HCEC 1CT (cell line): ENCODE data around the gene DCDC2C.

Source experiments
- DNase-seq: peaks from one replicate; pipeline ENCODE4 v3.0.0-alpha.2; 2017

The DCDC2C gene

DNA sequence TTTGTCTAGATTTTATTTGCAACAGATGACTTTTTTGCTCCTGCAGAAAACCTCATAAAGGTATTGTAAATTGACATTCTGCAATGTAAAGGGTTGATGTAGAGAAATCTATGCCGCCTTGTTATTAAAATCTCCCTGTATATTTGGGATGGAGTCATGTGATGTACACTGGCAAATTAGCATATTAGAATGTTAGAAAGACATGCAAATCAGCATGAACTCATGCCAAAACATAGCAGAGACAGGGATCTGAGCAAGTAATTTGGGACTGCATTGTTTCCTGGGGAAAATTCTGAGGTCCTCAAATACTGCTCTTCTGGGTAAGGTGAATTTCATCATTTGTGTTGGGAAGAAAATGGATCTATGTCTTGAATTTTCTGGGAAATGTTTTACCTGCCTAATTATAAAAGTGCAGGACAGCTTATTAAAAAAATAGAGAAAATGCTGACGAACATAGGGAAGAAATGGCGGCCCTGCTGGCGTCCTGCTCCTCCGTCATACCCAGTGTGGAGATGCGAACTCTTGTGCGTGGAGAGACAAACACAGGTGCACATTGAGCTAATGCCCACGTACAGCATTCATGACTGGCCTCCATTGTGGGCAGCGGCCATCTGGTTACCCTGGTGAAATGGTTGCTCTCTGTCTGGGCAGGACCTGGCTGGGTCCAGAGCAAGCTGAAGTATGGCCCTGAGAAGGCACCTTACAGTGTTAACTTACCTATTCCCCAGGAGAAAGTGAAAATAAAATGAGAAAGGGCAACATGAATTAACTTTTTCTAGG, 29.1 kb upstream of the DCDC2C start:
- DNase-seq, result no peak

- no peak for DNase-seq
Measured at GRCh38 chr2:3675687-3676086, 27.7 kb upstream of the DCDC2C start.

GRCh38 chr2:3677436-3677835, 25.9 kb upstream of the DCDC2C start:
- DNase-seq, result no peak

DNA sequence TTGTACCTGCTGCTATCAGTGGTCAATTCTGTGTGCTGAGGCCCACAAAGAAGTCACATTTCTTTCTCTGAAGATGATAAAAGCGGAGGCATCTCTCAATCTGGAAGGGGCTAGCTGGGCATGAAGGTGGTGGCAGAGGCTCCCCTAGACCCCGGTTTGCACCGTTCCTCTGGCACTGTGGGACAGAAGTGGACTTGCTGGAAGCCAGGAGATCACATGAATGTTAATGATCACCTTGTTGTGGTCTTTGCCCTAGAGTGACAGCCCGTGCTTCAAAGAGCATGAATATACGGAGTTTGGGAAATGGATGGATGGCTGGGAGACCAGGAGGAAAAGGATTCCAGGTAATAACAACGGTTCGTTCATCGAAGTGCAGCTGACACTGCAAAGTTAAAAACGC, 25.2 kb upstream of the DCDC2C start:
- DNase-seq, result no peak

GRCh38 chr2:3679180-3679579, 24.2 kb upstream of the DCDC2C start:
- DNase-seq, result no peak

GRCh38 chr2:3679616-3680393, 23.6 kb upstream of the DCDC2C start:
- DNase-seq, result no peak

DNA sequence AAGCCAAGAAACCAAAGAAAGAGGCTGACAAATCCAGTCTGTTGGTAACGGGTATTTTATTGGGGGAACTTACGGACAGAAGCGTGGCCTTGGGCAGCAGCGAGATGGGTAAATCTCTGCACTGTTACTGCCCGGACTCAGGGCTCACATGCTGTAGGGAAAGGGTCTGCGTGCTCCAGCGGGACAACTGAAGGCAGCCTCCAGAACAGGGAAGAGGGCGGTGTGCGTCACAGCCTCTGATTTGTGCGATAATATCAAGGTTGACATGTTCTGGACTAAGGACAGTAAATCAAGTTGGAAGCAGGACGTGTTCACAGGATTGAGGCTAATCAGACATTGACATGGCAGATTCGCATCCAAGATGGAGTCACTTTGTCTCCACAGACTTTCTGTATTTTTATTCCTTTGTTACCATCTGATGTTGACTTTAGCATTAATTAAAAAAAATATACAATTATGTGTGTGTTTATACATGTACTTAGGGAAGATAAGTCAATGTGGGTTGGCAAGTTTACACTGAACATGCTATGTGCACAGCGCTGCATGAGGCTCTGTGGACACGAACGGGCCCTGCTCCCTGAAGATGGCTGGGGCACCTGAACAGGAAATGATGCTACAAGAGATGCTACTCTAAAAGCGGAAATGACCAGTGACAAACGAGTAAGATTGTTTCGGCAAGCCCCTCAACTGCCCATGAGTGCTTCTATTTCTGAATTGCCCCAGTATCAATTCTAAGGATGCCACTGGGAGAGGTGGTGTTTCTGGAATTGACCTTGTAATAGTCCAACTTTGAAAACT, 22.6 kb upstream of the DCDC2C start:
- no peak for DNase-seq

DNA sequence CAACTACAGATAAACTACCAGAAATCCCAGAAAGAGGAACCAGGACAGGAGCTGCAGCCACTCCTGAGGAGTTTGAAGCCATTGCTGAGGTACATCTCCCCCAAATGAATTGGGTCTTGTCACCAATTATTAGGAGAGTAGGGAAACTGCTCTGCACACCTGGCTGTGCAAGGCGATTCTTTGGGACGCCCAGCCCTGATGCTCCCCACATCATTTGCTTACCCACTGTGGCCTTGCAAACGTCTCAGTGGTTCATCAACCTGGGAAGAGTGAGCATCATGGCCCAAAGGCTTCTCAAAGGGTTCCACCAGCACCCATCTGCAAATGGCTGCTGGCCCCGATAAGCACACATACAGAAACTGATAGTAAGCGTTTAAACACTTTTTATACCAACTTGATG, 21.8 kb upstream of the DCDC2C start:
- no peak for DNase-seq

GRCh38 chr2:3682811-3683210, 20.6 kb upstream of the DCDC2C start:
- no peak for DNase-seq

GRCh38 chr2:3683748-3684454, 19.5 kb upstream of the DCDC2C start:
- DNase-seq, result peak; percentile 15

DNA sequence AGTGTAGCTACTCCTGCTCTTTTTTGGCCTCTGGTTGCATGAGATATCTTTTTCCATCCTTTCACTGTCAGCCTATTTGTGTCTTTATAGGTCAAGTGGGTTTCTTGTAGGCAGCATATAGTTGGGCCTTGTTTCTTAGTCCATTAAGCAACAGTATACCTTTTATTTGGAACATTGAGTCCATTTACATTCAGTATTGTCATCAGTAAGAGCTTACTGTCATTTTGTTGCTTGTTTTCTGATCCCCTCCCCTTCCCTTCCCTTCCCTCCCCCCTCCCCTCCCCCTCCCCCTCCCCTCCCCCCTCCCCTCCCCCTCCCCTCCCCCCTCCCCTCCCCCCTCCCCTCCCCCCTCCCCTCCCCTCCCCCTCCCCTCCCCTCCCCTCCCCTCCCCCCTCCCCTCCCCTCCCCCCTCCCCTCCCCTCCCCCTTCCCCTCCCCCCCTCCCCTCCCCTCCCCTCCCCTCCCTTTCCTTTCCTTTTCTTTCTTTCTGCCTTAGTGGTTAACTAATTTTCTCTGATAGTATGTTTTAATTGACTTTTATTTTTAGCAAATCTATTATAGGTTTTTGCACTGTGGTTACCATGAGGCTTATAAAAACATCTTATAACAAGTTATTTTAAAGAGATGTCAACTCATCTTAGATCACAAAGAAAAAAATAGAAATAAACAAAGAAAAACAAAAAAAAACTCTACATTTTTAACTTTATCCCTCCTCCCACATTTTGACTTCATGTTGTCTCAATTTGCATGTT, 13.2 kb upstream of the DCDC2C start:
- DNase-seq, result no peak

GRCh38 chr2:3692375-3692774, 11.0 kb upstream of the DCDC2C start:
- DNase-seq, result no peak

DNA sequence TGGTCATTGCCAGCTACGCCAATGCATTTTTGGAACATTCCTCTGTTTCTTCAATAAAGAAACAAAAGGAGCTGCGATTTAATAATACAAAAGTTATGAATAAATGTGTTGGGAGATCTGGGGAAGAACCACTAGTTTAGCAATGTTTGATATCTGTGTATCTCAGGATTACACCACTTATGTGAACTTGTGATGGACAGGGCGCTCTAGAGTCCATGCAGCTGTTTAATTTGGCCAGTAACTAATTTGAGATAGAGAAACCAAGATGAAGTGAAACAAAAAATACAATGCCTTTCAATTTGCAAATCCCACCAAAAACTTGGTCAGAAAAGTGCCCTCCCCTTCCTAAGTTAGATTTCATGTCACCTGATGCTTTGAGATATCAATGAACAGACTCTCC, 6.8 kb upstream of the DCDC2C start:
- no peak for DNase-seq

- no peak for DNase-seq
Measured at GRCh38 chr2:3701071-3701470, 2.3 kb upstream of the DCDC2C start.

DNA sequence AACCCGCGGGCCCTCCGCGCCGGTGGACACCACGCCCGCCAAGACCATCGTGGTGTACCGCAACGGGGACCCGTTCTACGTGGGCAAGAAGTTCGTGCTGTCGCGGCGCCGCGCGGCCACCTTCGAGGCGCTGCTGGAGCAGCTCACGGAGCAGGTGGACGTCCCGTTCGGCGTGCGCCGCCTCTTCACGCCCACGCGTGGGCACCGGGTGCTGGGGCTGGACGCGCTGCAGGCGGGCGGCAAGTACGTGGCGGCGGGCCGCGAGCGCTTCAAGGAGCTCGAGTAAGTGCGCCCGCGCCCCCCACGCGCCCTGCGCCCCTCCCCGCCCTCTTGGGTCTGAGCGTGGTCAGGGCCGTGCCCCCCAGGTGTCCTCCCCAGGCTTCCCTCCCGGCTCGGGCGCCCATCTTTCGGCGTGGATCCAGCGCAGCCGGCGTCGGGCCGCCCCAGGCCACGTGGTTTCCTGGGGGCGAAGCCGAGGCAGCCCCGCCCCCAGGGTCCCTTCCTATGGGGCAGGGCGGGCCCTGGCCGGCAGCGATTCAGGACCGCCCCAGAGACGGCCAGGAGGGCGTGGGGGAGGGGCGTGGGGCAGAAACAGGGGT, 481 bp downstream of the DCDC2C start:
- no peak for DNase-seq

DNA sequence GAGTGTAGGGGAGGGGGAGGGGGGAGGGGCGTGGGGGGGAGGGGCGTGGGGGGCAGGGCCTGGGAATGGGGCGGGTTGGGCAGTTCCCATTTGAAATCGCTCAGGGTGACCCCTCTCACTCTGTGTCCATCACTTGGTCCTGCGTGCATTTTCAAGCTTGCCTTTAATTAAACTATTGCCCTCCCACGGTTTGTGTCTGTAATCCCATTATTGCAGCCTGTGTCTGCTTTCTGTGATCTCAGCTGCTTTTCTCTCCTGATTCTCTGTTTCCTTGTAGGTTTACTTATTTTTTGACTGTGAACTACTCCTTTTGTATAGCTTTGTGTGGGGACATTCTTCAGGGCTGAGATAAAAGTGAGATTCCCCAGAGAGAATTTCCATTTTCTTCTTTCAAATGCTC, 1.3 kb downstream of the DCDC2C start:
- DNase-seq, result no peak

DNA sequence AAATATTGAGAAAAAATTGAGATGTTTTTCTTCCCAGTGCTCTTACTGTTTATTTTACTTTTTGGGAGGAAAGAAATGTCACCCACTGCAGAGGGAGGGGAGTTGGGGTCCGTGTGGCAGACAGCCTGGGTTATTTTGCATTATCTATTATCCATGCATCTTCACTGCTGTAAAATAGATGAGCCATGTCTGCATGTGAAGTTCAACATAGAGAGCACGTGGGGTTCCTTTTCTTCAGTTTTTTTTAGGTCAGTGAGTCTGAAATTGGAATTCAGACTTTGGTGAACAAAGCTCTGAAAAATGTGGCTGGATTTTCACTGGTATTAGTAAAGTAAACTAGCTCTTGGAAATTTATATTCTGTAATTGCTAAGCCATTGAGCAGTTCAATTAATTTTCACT, 2.4 kb downstream of the DCDC2C start:
- no peak for DNase-seq

- DNase-seq, result no peak
Measured at GRCh38 chr2:3706892-3707291, 3.5 kb downstream of the DCDC2C start.

- no peak for DNase-seq
Measured at GRCh38 chr2:3708576-3708975, 5.2 kb downstream of the DCDC2C start.

DNA sequence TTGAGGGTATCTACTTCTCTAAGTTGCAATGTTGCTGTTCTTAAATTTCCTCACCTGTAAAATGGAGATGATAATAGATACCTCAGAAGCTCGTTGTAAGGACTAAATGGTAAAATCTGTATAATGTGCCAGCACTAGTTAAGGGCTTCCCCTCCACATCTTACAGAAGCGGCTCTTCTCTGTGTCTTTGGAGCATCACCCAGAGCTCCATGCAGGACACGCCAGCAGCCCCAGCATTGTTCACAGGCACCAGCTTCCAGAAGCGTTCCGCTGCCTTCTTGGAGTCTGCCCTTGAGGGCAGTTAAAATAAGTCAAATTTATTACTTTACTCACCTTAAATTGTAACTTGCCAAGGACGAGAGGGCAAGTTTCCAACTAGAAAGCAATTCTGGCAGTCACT, 5.8 kb downstream of the DCDC2C start:
- no peak for DNase-seq

- no peak for DNase-seq
Measured at GRCh38 chr2:3712424-3712823, 9.0 kb downstream of the DCDC2C start.
